IPS-18a (cell line): ENCODE measurements around the gene TAC3.
"Not testable (repeated sequence)": the region's sequence is repeated elsewhere in the genome, so short reads cannot be mapped to it uniquely, and the experiment has no call there.

Source experiments
- H3K27ac ChIP-seq: one replicate; pipeline ENCODE4 v1.5.1; 2013; ENCODE audit warnings: low read length
- H3K27me3 ChIP-seq: one replicate; pipeline ENCODE4 v1.6.1; 2013; ENCODE audit warnings: mild to moderate bottlenecking, low read length; ENCODE audit not compliant: control insufficient read depth, insufficient read depth
- H3K36me3 ChIP-seq: one replicate; pipeline ENCODE4 v1.6.1; 2013; ENCODE audit warnings: low read depth, low read length; ENCODE audit not compliant: control insufficient read depth
- H3K4me1 ChIP-seq: one replicate; pipeline ENCODE4 v1.6.1; 2013; ENCODE audit warnings: low read depth, low read length; ENCODE audit not compliant: control insufficient read depth
- H3K4me3 ChIP-seq: one replicate; pipeline ENCODE4 v1.5.1; 2013; ENCODE audit warnings: low read length
- H3K9ac ChIP-seq: one replicate; pipeline ENCODE4 v1.6.1; 2013; ENCODE audit warnings: mild to moderate bottlenecking, low read length, moderate library complexity
- H3K9me3 ChIP-seq: one replicate; pipeline ENCODE4 v1.6.1; 2013; ENCODE audit warnings: low read depth, low read length; ENCODE audit not compliant: control insufficient read depth

The TAC3 gene

DNA sequence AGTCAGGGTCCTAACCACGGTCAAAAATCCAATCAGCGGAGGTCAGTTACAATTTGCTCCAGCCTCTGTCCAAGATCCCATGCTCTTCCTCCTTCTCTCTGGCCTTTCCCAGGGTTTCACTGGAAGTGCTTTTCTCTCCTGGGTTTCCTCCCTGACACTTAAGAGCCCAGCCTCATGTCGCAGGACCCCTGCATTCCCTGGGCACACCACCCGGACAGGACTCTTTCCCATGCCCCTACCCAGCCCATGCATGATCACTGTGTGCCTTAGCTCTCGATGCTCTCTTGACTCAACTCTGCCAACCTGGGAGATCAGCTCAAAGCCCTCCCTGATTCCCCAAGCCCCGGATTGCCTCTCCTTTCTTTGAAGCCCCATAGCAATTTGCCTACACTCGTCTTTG is 15.5 kb upstream of the TAC3 start:
- H3K4me1 ChIP-seq, result peaks cover 7% of the 10 kb centered on the region
- no peaks in the 10 kb centered on the region for H3K36me3 ChIP-seq
- H3K4me3 ChIP-seq, result no peak overlapping the region
- H3K9ac ChIP-seq, result no peak overlapping the region
- H3K9me3 ChIP-seq, result no peaks in the 10 kb centered on the region
- H3K27me3 ChIP-seq, result no peaks in the 10 kb centered on the region
- H3K27ac ChIP-seq, result no peak overlapping the region

DNA sequence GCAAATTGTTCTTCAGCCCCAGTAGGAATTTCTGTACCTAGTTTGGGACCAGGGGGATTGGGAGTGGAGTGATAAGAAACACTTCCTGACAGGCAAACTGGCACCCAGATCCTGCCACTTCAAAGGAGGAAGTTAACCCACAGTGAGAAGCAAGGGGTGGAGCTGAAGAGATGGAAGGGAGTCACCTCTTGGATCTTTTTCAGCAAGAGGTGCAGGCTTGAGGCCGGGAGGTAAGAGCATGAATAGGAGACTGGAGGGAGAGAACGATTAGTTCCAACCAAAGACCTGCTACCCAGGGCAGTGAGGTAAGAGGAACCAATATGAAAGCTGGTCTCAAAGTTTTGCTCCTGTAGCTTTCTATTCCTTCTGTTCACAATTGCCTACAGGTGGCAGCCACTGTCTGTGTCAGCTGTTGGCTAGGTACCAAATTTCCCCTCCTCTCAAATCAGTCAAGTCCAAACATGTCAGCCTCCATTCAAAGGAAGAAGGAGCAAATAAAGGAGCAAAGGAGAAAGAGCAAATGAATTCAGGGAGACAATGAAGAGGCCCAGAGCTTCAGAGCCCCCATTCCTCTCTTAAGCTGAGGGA is 14.9 kb upstream of the TAC3 start:
- no peaks in the 10 kb centered on the region for H3K36me3 ChIP-seq
- peaks cover 7% of the 10 kb centered on the region for H3K4me1 ChIP-seq
- no peak overlapping the region for H3K4me3 ChIP-seq
- H3K9ac ChIP-seq, result no peak overlapping the region
- no peak overlapping the region for H3K27ac ChIP-seq
- H3K9me3 ChIP-seq, result no peaks in the 10 kb centered on the region
- H3K27me3 ChIP-seq, result no peaks in the 10 kb centered on the region

DNA sequence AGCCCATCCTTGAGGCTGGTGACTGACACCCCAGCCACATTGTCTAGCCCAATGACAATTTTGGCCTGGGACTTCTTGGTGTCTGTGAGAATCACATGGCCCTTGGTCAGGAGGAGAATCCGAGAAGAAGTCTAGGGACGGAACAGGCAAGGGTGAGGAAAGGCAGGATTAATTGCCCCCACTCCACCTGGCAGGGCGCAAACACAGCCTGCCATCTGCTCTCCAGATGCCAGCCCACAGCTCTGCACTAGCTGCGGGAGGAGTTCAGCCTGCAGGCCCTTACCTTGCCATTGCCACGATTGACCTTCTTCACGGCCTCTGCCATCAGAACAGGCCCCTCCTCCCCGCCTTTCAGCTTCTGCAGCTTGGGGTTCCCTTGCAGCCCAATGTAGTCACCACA is 13.1 kb upstream of the TAC3 start:
- Histone ChIP-seq H3K27ac (no peak overlapping the region), H3K4me3 (no peak overlapping the region), H3K9ac (no peak overlapping the region), H3K36me3 (no peaks in the 10 kb centered on the region), H3K27me3 (no peaks in the 10 kb centered on the region), H3K9me3 (no peaks in the 10 kb centered on the region), H3K4me1 (peaks cover 7% of the 10 kb centered on the region)

DNA sequence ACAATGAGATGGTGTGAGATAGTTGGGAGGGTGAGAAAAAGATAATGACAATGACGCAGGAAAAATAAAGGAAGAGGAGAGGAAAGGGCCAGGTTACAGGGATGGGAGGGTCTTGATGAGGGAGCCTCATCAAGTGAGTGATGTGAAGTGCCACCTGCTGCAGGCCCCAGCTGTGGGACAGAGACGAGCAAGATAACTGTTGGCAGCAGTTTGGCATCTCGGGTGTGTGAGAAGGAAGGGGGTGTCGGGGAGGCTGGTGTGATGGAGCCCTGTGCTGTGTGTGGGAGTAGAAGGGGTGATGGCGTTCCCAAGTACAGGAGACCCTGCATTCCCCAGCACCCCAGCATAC is 11.4 kb upstream of the TAC3 start:
- Histone ChIP-seq H3K9ac (no peak overlapping the region), H3K9me3 (no peaks in the 10 kb centered on the region), H3K4me3 (no peak overlapping the region), H3K27me3 (no peaks in the 10 kb centered on the region), H3K27ac (no peak overlapping the region), H3K4me1 (peaks cover 7% of the 10 kb centered on the region), H3K36me3 (no peaks in the 10 kb centered on the region)

- Histone ChIP-seq H3K27ac (no peak overlapping the region), H3K36me3 (no peaks in the 10 kb centered on the region), H3K9me3 (no peaks in the 10 kb centered on the region), H3K27me3 (no peaks in the 10 kb centered on the region), H3K4me1 (peaks cover 7% of the 10 kb centered on the region), H3K9ac (no peak overlapping the region), H3K4me3 (no peak overlapping the region)
Observed at GRCh38 chr12:57027011-57027804, 10.9 kb upstream of the TAC3 start.

DNA sequence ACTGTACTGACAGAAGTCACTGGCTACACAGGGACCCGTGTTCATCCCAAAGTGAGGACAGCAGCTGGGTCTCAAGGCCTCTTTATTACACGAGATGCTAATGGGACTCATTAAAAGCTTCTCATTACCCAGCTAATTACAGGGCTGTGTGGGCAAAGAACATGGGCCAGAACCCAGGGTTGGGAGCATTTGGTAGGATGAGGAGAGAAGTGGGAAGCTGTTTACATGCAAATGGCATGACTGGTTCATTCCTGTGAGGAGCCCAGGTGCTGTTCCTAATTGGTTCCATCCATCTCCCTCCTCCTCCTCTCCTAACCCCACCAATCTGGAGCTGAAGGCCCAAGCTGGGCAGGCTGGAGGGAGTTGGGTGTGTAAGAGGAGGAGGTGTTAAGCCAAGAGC is 8.9 kb upstream of the TAC3 start:
- no peak overlapping the region for H3K27ac ChIP-seq
- no peaks in the 10 kb centered on the region for H3K9me3 ChIP-seq
- H3K4me3 ChIP-seq, result no peak overlapping the region
- peaks cover 7% of the 10 kb centered on the region for H3K4me1 ChIP-seq
- H3K9ac ChIP-seq, result no peak overlapping the region
- H3K36me3 ChIP-seq, result no peaks in the 10 kb centered on the region
- no peaks in the 10 kb centered on the region for H3K27me3 ChIP-seq

- H3K4me3 ChIP-seq, H3K9me3 ChIP-seq, H3K4me1 ChIP-seq, H3K27me3 ChIP-seq, H3K27ac ChIP-seq, H3K9ac ChIP-seq, H3K36me3 ChIP-seq: not testable (repeated sequence)
Observed at GRCh38 chr12:57022324-57022723, 6.0 kb upstream of the TAC3 start.

DNA sequence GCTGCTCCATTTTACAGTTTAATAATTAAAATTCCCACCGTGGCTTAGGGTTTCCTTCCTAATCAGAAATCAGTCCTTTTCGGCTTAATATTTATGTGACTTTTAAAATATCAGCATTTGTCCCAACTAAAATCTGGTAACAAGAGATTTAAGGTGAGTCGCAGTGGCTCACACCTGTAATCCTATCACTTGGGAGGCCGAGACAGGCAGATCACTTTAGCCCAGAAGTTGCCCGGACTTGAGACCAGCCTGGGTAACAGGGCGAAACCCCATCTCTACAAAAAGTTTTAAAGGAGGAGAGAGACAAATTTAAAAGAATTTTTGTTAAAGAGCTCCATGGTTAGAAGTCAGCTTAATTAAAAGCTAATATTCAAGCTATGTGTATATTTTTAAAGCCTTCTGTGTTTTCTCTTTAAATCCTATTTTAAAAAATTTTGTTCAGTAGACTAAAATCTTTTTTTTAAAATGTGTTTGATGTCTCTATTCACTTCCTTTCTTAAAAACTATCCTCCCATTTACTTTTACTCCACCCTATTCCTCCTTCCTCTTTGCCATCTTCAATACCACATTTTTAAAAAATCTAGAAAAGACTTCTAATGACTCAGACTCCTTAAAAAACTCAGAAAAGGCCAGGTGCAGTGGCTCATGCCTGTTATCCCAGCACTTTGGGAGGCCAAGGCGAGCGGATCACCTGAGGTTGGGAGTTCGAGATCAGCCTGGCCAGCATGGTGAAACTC is 3.8 kb upstream of the TAC3 start:
- Histone ChIP-seq H3K27me3 (no peaks in the 10 kb centered on the region), H3K4me3 (no peak overlapping the region), H3K9me3 (no peaks in the 10 kb centered on the region), H3K4me1 (no peaks in the 10 kb centered on the region), H3K9ac (no peak overlapping the region), H3K36me3 (no peaks in the 10 kb centered on the region), H3K27ac (no peak overlapping the region)

DNA sequence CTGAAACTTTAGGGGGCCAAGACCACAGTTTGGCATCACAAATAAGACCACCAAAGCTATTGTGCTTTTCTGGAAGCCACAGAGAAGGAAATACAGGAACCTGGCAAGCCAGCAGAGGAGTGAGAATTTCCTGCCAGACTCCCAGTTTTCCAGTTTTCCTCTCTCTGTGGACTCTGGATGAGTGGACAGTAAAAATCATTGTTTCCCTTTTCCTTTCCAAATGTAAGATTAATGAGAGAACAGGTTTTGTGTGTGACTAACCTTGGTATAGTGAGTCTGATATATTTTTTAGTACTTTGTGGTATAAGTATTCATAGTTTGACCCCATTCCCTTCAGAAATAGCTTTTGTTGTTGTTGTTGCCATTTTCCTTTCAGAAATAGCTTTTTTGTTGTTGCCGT is 2.6 kb upstream of the TAC3 start:
- no peak overlapping the region for H3K4me3 ChIP-seq

GRCh38 chr12:57018353-57018752 is 2.0 kb upstream of the TAC3 start:
- not testable (repeated sequence) for H3K27me3 ChIP-seq

More for the DNA sequence above, 2.6 kb upstream of the TAC3 start:
- Histone ChIP-seq H3K36me3 (no peaks in the 10 kb centered on the region), H3K9ac (no peak overlapping the region), H3K9me3 (no peaks in the 10 kb centered on the region), H3K27ac (no peak overlapping the region), H3K27me3 (no peaks in the 10 kb centered on the region), H3K4me1 (no peaks in the 10 kb centered on the region)

GRCh38 chr12:57012600-57013465 is 3.5 kb downstream of the TAC3 start:
- Histone ChIP-seq H3K27me3 (no peaks in the 10 kb centered on the region), H3K4me1 (peaks cover 23% of the 10 kb centered on the region), H3K27ac (no peak overlapping the region), H3K36me3 (no peaks in the 10 kb centered on the region), H3K9me3 (no peaks in the 10 kb centered on the region), H3K9ac (no peak overlapping the region), H3K4me3 (no peak overlapping the region)

More at GRCh38 chr12:57018353-57018752, 2.0 kb upstream of the TAC3 start:
- H3K4me1 ChIP-seq, H3K4me3 ChIP-seq, H3K9me3 ChIP-seq, H3K9ac ChIP-seq, H3K27ac ChIP-seq, H3K36me3 ChIP-seq: not testable (repeated sequence)
